ENCODE results near the gene AP2A1. TPM values are rescaled to one million over a fixed set of nuclear protein-coding genes. Genes with fewer than 3 reads are reported as not detected.

AP2A1 gene
- total RNA-seq, 1 experiment from 2014 or later, result 55.5 TPM

DNA sequence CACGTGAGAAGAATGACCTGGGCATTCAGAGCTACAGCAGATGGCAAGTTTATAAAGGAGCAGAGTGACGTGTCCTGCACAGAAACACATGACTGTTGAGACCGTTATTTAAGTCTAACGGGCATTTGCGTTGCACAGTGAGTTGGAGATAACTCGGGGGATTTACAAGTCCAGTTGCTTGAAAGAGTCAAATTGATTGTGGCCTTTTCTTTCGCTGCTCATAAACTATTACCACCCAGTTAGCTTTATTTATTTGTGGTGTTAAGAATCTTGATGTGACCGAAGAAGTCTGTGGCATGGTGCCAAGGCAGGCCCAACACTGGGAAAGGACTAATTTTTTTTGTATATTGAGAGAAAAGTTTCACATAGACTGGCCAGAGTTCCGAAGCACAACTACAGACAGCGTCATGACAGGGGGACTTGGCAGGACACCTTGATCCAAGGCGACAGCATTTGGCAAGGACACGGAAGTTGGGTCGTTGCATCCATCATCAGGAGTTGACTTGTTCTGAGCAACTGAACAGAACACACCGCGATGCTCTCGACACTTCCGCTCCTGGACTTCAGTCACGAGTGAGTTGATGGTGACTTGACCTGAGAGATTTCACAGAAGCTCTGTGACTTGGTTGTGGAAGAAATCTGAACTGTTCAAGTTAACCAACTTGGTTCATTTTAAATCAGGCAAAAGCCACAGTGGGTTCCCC is 72.2 kb downstream of the AP2A1 start:
- no peak for DNase-seq (ENCODE audit: low spot score)

DNA sequence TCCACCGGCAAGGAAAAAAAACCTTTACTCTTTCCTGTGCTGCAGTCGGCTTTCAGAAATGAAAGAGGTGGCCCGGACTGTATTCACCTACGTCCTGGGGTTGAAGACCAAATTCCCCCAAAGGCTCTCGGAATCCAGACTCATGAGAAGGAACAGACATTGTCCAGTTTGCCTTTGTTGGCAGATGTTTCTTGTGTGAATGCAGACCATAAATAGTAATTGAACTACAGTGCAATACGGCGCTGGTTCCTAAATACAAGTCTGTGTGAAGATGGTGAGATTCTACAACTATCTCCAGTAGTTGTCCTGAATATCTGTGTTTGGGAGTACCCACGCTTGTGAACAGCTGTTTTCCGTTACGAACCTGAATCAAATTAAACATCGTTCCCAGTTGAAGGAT is 72.9 kb downstream of the AP2A1 start:
- DNase-seq (ENCODE audit: low spot score), result no peak

DNA sequence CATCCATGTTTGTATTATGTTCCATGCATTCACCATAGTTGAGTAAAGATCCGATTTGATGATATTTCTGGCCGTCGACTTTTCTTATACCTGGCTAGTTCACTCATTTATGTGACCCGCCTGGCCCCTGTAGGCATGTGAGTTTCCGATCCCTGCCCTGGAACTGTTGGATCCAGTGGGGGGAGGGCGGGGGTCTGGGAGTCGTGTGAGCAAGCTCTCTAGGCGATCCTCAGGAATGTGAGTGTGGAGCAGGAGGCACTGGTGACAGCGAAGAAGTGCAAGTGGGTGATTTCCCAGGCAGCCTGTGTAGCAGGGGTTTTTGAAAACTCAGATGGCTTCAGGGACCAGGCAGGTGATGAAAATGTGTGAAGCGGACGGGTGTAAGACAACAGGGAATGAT is 73.5 kb downstream of the AP2A1 start:
- DNase-seq (ENCODE audit: low spot score), result no peak

DNA sequence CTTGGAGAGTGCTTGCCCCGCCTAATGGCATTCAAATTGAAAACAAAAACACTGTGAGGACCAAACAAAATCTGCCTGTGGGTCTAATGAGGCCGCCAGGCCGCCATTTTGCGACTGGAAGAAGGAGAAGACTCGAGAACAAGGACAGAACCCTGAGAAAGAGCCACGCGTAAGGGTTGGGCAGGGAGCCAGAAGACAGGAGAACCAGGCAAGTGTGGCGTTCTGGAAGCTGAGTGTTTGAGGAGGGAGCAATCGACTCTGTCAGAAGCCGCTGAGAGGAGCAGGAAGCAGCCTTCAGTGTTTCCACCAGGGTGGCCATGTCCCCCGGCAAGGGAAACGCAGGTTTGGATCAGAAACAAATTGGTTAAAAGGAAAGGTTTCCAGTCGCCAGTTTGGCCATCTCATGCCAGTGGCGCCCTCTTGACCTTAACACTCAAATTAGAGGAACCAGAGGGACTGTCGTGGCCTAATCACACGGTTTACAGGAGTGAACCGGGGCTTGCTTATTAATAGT is 74.0 kb downstream of the AP2A1 start:
- DNase-seq (ENCODE audit: low spot score), result no peak

DNA sequence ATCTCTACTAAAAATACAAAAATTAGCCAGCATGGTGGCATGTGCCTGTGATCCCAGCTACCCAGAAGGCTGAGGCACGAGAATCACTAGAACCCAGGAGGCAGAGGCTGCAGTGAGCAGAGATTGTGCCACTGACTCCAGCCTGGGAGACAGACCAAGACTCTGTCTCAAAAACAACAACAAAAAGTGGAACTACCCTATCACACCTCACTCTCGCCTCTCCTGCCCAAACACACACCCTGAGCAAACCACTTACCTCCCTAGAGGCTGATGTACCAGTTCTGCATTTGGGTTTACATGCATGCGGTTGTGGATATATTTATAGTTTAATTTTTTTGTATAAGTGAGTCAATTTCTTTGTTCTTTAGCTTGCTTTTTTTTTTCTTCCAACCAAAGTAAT is 76.5 kb downstream of the AP2A1 start:
- no peak for DNase-seq (ENCODE audit: low spot score)

DNA sequence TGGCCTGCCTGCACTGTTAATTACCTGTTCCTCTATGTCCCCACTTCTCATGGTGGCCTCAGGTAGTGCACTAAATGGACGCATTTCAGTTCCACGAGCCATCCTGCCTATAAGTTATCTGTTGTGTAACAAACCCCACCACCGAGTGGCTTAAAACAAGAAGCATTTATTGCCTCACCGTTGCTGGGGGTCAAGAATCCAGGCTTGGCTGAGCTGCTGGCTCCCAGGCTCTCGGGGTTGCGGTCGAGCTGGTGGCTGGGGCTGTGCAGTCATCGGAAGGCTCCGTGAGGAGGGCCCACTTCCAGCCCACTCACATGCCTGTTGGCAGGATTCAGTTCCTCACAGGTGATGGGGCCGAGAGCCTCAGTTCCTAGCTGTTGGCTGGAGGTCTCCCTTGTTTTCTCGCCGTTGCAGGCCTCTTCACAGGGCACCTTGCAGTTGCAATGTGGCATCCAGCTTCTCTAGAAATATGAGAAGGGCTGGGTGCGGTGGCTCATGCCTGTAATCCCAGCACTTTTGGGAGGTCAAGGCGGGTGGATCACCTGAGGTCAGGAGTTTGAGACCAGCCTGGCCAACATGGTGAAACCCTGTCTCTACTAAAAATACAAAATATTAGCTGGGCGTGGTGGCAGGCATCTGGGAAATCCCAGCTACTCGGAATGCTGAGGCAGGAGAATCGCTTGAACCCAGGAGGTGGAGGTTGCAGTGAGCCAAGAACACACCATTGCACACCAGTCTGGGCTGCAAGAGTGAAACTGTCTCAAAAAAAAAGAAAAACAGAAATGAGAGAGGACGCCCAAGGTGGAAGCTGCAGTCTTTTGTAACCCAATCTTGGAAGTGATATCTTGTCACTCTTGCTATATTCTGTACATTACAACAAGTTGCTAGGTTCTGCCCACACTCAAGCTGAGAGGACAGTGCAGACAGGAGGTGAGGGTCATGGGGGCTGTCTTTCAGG is 77.6 kb downstream of the AP2A1 start:
- no peak for DNase-seq (ENCODE audit: low spot score)

DNA sequence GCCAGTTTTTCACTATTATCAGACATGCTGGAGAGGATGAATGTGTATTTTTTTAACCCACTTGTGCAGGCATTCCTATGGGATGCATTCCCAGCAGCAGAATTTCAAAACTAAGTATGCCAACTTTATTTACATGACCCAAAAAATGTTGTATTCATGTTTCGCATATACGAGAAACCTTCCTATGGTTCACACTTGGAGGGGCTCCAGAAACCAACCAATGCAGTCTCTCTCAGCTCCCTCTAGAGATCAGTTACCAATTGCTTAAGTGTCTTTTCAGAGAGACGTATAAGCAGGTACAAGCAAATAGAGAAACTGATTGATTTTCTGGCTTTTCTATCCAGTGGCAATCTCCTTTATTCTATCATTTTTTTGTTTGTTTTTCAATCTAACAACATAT is 78.6 kb downstream of the AP2A1 start:
- no peak for DNase-seq (ENCODE audit: low spot score)

DNA sequence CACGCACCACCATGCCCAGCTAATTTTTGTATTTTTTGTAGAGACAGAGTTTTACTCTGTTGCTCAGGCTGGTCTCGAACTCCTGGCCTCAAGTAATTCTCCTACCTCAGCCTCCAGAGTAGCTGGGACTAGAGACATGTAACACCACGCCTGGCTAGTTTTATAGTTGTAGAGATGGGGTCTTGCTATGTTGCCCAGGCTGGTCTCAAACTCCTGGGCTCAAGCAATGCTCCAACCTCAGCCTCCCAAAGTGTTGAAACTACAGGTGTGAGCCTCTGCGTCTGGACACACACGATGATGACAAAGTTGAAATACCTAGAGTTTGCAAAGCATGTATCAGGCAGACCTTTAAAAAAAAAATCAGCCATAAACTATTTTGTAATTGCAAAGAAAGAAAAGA is 79.6 kb downstream of the AP2A1 start:
- no peak for DNase-seq (ENCODE audit: low spot score)

DNA sequence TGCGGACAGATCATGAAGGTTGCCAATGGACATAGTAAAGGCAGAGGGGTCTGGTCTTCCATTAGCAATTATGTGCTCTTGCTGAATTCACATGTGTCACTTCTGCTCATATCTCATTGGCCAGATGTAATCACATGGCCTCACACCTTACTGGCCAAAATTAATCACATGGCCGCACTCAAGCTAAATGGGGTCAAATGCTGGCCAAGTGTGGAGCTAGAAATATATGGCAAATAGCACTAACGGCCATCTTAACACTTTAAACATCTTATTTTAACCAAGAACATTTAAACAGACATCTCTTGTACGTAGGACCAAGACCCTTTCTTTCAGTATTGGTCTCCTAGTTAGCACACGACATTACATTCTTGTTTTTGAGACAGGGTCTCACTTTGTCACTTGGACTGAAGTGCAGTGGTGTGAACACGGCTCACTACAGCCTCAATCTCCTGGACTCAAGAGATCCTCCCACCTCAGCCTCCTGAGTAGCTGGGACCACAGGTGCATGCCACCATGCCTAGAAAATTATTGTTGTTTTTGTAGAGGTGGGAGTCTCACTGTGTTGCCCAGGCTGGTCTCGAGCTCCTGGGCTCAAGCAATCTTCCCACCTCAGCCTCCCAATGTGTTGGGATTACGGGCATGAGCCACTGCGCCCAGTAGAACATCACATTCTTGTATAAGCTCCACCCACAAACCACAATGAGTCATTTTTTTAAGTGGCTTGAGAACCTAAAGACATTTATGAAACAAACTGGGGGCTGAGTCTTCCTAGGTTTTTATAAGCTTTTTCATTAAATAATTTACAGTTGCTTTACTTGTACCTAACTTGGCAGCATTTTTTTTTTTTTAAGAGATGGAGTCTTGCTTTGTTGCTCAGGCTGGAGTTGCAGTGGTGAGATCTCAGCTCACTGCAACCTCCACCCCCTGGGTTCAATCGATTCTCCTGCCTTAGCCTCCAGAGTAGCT is 81.2 kb downstream of the AP2A1 start:
- peak; percentile 94 for DNase-seq (ENCODE audit: low spot score)

DNA sequence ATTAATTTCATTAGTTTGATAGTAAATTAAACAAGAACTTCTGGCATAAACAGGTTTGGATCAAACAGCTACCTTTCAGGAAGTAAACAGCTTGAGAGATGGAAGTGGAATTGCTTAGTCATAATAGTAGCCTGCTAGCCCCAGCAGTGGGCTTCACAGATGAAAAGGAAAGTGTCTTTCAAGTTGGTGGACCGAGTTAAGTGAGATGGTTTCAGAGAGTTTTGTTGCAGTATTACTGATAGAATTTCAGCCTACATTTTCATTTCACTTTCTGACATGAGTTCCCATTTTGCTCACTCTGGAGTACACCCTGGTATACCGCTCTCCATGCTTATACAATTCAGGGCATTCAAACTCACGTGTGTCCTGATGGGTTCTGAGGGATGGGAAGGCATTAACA is 82.1 kb downstream of the AP2A1 start:
- DNase-seq (ENCODE audit: low spot score), result no peak

DNA sequence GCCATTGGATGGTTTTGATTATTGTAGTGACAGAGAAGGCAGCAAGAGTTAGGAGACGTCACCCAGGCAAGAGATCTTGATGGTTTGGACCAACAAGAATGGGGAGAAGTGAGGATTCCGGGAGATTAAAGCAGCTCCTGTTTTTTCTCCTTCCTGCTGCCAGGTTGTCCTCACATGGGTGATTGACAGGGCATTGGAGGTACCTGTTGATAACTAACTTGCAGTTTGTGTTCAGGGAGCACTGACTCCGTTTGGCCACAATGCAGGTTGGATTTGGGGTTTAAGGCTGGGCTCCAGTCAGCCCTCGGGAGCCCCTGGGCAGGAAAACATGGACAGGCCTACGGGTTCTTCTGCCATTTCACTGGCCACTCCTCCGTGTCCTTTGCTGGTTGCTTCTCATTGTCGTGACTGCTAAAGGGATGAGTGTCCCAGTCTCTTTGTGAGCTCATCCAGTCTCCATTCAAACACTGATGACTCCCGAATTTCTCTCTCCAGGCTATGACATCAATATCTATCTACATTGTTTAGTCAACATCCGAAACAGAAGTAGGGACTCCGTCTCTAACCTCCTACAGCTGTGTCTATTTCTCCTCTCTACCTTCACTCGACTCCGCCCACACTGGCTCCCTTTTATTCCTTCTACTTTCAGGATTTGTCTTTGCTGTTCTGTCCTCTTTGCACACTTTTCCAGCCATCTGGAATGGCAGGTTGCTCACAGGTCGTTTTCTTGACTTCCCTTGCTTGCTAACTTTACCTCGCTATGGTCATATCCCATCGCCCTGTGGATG is 82.8 kb downstream of the AP2A1 start:
- no peak for DNase-seq (ENCODE audit: low spot score)

DNA sequence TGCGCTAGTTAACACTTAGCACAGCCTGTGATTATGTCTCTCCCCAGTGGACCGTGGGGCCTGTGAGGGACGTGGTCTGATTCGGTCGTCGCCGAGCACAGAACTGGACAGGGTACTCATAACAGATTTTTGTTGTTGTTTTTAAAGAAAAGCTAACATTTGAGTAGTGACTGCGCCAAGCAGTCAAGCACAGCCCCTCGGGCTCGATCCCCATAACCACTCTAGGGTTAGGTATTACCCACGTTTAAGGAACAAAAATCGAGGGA is 83.4 kb downstream of the AP2A1 start:
- no peak for DNase-seq (ENCODE audit: low spot score)

DNA sequence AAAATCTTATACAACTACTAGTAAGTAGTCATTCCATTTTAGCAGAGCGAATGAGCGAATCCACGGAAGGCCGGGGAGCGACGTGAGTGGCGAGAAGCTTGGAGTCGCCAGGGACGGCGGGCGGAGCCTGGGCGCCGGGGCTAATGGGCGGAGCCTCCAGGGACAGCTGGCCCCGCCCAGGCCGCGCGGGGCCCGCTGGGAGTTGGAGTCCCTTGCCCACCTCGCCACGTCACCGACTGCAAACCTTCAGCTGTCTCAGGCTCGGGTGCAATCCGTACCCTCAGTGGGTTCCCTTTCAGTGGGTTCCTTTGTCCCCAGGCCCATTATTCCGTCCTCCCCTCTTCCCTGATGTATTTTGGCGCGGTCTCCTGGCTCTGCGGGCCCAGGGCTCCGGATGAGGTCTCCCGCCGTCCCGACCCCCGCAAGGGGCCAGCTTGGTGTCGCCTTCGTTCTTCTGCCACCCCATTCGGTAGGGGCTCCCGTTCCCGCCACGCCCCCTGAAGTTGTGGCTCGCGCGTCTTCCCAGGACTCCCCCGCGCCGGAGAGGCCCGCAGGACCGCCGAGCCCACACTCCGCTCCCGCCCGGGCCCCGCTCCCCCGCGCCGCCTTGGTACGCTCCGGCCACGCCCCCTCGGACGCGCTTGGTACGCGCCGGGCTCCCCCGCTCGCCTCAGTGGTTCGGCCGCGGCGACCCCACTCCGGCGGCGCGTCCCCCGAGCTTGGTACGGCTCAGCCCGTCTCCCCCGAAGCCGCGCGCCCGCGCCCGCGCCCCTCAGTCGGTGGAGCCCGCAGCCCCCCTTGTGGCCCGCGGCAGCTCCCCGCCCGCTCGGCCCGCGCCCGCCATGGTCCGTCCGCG is 83.9 kb downstream of the AP2A1 start, which contains the start of gene PTOV1:
PTOV1 (plus strand) TSS at position 673 of the 856 bp plus-strand sequence.
- DNase-seq (ENCODE audit: low spot score), result peak; percentile 91

DNA sequence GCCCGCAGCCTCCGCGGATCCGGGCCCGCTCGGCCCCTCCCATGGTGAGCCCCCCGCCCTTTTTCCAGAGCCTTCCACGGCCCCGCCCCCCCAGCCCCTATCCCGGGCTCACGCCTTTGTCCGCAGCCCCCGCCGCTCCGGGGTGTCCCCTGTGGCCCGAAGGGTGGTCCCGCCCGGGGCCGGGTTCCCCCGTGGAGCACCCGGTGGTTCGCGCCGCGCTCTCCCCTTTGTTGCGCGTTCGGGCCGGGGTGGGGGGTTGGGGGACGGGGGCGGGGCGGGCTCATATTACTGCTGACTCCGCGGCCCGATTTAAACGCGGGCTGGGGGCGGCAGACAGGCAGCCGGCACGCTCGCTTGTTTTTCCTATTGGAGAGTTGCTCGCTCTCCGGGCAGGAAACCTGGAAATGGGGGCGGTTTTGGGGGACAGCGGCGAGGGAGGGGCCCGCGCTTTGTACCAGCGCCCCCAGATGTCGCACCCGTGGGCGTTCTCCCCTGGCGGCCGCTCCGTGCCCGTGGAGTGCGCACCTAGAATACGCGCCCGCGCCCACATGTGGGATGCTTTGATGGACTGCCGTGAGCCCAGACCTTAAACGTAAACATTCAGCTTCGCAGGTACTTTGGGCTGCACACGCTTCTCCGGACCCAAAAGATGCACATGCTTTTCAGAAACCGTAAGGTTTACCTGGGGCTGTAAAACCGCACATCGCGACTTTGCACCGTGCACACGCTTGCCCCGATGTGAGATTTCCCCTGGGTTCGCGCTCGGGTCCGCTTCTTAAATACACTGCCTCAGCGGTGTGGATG is 84.9 kb downstream of the AP2A1 start:
- DNase-seq (ENCODE audit: low spot score), result no peak

DNA sequence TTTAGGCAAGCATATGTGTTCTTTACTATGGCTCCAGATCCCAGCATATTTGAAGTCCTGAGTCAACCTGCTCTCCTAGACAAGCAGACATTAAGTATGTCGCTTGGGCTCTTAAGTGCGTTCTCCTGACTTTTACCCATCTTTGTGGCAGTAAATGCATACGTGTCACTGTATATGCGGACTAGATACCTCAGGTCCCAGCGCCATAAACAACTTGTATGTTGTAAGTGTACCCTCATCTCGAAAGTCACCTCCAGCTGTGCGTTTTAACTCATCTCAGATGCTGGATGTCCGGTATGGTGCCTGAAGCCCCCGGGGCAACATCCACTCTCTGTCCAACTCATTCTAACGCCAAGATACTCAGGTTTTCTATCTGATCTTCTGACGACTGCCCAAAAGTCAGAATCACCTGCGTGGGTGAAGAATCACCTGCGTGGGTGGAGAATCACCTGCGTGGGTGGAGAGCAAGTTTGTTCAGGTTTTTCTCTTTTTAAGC is 85.9 kb downstream of the AP2A1 start:
- DNase-seq (ENCODE audit: low spot score), result no peak

DNA sequence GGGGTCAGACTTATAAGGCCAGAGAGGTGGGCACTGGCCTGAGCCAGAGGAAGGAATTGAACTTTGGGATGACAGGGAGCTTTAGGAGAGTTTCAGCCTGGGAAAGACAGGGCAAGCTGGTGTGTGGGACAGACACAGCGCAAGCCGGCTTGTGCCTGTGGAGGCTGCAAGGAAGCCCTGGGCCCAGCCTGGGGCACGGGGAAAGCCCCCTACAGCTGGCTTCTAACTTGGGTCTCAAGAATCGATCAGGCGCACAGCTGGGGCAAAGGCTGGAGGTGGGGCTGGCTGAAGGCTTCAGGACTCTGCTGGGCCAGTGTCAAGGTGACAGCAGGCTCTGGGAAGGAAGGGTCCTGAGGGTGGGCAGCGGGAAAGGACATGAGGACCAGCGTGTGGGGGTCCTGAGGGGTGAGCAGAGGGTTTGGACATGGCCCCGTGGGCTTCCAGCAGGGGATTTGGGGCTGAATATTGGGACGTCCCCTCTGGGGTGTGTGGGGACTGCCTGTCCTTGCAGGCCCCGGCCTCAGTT is 87.1 kb downstream of the AP2A1 start:
- no peak for DNase-seq (ENCODE audit: low spot score)

DNA sequence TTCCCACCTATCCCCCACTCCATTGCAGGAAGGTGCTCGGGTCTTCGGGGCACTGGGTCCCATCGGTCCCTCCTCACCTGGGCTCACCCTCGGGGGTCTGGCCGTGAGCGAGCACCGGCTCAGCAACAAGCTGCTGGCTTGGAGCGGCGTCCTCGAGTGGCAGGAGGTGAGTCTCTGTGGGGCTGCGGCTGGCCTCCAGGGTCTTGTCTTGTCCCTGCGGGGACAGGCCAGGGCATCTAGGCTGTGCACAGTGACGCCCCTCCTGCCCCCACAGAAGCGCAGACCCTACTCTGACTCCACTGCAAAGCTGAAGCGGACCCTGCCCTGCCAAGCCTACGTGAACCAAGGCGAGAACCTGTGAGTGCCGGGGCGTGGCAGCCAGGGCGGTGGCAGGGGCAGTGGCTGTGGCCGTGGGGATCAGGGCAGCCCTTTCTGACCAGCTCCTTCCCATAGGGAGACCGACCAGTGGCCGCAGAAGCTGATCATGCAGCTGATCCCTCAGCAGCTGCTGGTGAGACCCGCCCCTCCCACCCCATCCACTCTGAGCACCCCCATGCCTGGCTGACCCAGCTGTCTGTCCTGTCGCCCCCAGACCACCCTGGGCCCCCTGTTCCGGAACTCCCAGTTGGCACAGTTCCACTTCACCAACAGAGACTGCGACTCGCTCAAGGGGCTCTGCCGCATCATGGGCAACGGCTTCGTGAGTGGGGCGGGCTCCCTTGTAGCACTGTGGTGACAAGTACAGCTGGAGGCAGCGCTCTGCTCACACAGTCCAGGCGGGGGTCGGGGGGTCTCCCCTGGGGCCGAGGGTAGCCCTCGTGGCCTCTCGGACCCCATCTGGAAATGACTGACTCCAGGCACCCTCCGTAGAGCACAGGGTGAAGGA is 87.8 kb downstream of the AP2A1 start:
- DNase-seq (ENCODE audit: low spot score), result no peak

DNA sequence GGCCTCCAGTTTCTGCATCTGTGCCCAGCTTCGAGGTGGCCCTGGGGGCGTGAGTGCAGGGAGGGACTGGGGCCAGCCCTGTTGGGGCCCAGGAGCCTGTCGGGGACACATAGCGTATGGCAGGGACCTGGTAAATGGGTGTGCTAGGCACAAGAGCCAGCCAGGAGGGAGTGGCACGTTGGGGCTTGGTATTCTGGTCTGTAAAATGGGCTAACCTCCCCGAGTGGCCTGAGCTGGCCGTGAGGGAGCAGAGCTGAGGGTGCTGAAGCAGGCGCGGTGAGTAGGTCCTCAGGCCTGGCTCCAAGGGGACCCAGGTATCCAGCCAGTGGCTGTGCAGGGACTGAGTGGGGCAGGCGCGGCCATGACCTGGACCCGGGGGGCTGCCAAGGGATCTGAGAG is 88.5 kb downstream of the AP2A1 start:
- DNase-seq (ENCODE audit: low spot score), result no peak
